ENCODE data around the gene AKR1A1. TPM values are rescaled to one million over a fixed set of nuclear protein-coding genes. Genes with fewer than 3 reads are reported as not detected.

Gene AKR1A1
- total RNA-seq, 2 donors from 2014 or later: 200 to 239 TPM

DNA sequence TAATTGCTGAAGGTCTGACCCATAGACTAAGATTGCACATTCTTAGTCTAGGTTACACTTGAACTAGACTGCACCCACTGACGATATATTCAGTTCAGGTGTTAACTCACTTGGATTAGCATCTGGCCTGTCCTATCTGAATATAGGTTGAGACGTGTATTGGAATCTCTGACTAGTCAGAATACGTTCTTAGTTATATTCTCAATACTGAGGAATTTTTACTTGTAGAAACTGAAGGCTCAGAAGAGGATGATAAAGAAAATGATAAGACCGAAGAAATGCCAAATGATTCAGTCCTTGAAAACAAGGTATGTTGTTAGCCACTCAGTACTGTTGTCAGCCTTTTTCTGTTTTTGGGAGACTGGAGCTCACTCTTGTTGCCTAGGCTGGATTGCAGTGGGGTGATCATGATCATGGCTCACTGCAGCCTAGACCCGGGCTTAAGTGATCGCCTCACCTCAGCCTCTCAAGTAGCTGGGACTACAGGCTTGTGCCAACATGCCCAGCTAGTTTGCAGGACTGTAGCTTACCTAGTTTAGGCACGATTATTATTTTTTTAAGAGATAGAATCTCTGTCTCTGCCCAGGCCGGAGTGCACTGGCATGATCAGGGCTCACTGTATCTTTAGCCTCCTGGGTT is 62.4 kb downstream of the AKR1A1 start:
- 92 to 94% methylated on average over 8 of the region's 8 CpGs for WGBS, 2 experiments (ENCODE audit: insufficient coverage in 1 of 2, insufficient read length in 1 of 2)
- Mint-ChIP-seq H3K27me3 (ENCODE audit: insufficient read depth) (no peaks in the 10 kb centered on the region), H3K9me3 (no peaks in the 10 kb centered on the region), H3K27ac (no peak overlapping the region), H3K4me3 (no peak overlapping the region), H3K36me3 (ENCODE audit: low read depth) (peaks cover 85% of the 10 kb centered on the region), H3K4me1 (no peaks in the 10 kb centered on the region)
- no peaks in the 10 kb centered on the region for H3K4me1 ChIP-seq (ENCODE audit: control insufficient read depth, insufficient read depth, low read length)
- H3K9ac ChIP-seq (ENCODE audit: extremely low read depth, low read length, poor library complexity, severe bottlenecking): no peak overlapping the region
- H3K27me3 ChIP-seq (ENCODE audit: control insufficient read depth, insufficient read depth, low read length, poor library complexity, severe bottlenecking): no peaks in the 10 kb centered on the region
- peaks cover 99% of the 10 kb centered on the region for H3K36me3 ChIP-seq (ENCODE audit: control insufficient read depth, insufficient read depth, low read length)
- DNase-seq: no peak
- H3K9me3 ChIP-seq (ENCODE audit: control insufficient read depth, low read length): no peaks in the 10 kb centered on the region
- TF ChIP-seq, protein P1, sequence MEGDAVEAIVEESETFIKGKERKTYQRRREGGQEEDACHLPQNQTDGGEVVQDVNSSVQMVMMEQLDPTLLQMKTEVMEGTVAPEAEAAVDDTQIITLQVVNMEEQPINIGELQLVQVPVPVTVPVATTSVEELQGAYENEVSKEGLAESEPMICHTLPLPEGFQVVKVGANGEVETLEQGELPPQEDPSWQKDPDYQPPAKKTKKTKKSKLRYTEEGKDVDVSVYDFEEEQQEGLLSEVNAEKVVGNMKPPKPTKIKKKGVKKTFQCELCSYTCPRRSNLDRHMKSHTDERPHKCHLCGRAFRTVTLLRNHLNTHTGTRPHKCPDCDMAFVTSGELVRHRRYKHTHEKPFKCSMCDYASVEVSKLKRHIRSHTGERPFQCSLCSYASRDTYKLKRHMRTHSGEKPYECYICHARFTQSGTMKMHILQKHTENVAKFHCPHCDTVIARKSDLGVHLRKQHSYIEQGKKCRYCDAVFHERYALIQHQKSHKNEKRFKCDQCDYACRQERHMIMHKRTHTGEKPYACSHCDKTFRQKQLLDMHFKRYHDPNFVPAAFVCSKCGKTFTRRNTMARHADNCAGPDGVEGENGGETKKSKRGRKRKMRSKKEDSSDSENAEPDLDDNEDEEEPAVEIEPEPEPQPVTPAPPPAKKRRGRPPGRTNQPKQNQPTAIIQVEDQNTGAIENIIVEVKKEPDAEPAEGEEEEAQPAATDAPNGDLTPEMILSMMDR (conservative IDR thresholded peaks at IDR 0.05): no peak
- H3K27ac ChIP-seq (ENCODE audit: low read depth, low read length): no peak overlapping the region
- H3K4me3 ChIP-seq (ENCODE audit: low read length): no peak overlapping the region

GRCh38 chr1:45615885-45616284 is 65.3 kb downstream of the AKR1A1 start:
- Mint-ChIP-seq H3K4me3 (no peak overlapping the region), H3K9me3 (no peaks in the 10 kb centered on the region), H3K4me1 (no peaks in the 10 kb centered on the region), H3K36me3 (ENCODE audit: low read depth) (peaks cover 69% of the 10 kb centered on the region), H3K27ac (no peak overlapping the region), H3K27me3 (ENCODE audit: insufficient read depth) (no peaks in the 10 kb centered on the region)
- no peaks in the 10 kb centered on the region for H3K9me3 ChIP-seq (ENCODE audit: control insufficient read depth, low read length)
- H3K36me3 ChIP-seq (ENCODE audit: control insufficient read depth, insufficient read depth, low read length): peaks cover 92% of the 10 kb centered on the region
- 88% methylated on average over 1 of the region's 1 CpG; no CpG with 5 or more reads in 1 of the 2 experiments for WGBS, 2 experiments (ENCODE audit: insufficient coverage in 1 of 2, insufficient read length in 1 of 2)
- H3K27ac ChIP-seq (ENCODE audit: low read depth, low read length): no peak overlapping the region
- TF ChIP-seq, protein P1 (conservative IDR thresholded peaks at IDR 0.05): no peak
- no peak overlapping the region for H3K4me3 ChIP-seq (ENCODE audit: low read length)
- DNase-seq: peak; percentile 11
- no peaks in the 10 kb centered on the region for H3K27me3 ChIP-seq (ENCODE audit: control insufficient read depth, insufficient read depth, low read length, poor library complexity, severe bottlenecking)
- H3K4me1 ChIP-seq (ENCODE audit: control insufficient read depth, insufficient read depth, low read length): no peaks in the 10 kb centered on the region
- no peak overlapping the region for H3K9ac ChIP-seq (ENCODE audit: extremely low read depth, low read length, poor library complexity, severe bottlenecking)

DNA sequence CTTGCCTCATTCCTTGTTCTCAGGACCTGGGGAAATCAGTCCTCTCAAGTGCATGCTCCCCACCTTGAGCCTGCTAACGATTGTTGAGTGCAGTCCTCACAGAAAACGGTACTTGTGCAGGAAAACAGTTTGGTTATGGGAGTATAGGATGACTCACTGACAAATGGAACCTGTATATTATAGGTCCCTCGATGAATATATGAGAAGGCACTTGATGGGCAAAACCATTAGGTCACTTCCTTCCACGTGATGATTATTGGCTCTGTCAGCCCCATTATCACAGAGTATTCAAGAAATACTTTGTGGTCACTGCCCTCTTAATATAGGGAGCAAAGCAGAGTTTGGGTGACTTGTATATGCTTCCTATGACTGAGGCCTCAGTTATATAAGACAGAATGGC is 67.0 kb downstream of the AKR1A1 start:
- 89 to 91% methylated on average over 2 to 4 of the region's 4 CpGs for WGBS, 2 experiments (ENCODE audit: insufficient coverage in 1 of 2, insufficient read length in 1 of 2)
- Mint-ChIP-seq H3K27me3 (ENCODE audit: insufficient read depth) (no peaks in the 10 kb centered on the region), H3K36me3 (ENCODE audit: low read depth) (peaks cover 62% of the 10 kb centered on the region), H3K27ac (no peak overlapping the region), H3K4me1 (no peaks in the 10 kb centered on the region), H3K9me3 (no peaks in the 10 kb centered on the region), H3K4me3 (no peak overlapping the region)
- no peaks in the 10 kb centered on the region for H3K9me3 ChIP-seq (ENCODE audit: control insufficient read depth, low read length)
- TF ChIP-seq, protein P1 (conservative IDR thresholded peaks at IDR 0.05): no peak
- H3K4me3 ChIP-seq (ENCODE audit: low read length): no peak overlapping the region
- no peaks in the 10 kb centered on the region for H3K4me1 ChIP-seq (ENCODE audit: control insufficient read depth, insufficient read depth, low read length)
- H3K27me3 ChIP-seq (ENCODE audit: control insufficient read depth, insufficient read depth, low read length, poor library complexity, severe bottlenecking): no peaks in the 10 kb centered on the region
- peak overlapping the region; percentile 3 for H3K27ac ChIP-seq (ENCODE audit: low read depth, low read length)
- no peak for DNase-seq
- H3K36me3 ChIP-seq (ENCODE audit: control insufficient read depth, insufficient read depth, low read length): peaks cover 75% of the 10 kb centered on the region
- H3K9ac ChIP-seq (ENCODE audit: extremely low read depth, low read length, poor library complexity, severe bottlenecking): no peak overlapping the region
